CD8-positive, alpha-beta memory T cell (primary cell): ENCODE results near the gene LRGUK. TPM values are rescaled to one million over a fixed set of nuclear protein-coding genes. Genes with fewer than 3 reads are reported as not detected.

Source experiments
- CTCF ChIA-PET: fragments of 350-600 bp; sonication (Branson Sonifier 250); formaldehyde crosslinking; loops from one replicate; lab custom pipeline; 2021; ENCODE audit warnings: antibody characterized with exemption; lab: Charles Lee
- POLR2A ChIA-PET: fragments of 350-600 bp; sonication (Branson Sonifier 250); formaldehyde crosslinking; loops from one replicate; lab custom pipeline; 2021; ENCODE audit warnings: antibody characterized with exemption; lab: Charles Lee
- DNase-seq, 5 donors: peaks; one replicate each; pipeline versions ENCODE4 v3.0.0 to v3.0.0-alpha.2; 2020 to 2022; ENCODE audit warnings: mixed read lengths in 1 of 5
- H3K27ac ChIP-seq: one replicate; pipeline ENCODE4 v1.7.0; 2013; ENCODE audit warnings: low read depth, mild to moderate bottlenecking, low read length, moderate library complexity
- H3K27me3 ChIP-seq: 2 replicates; pipeline ENCODE4 v1.7.0; 2013; ENCODE audit warnings: low read length, mild to moderate bottlenecking; ENCODE audit not compliant: insufficient read depth, poor library complexity, severe bottlenecking
- H3K36me3 ChIP-seq: 2 replicates; pipeline ENCODE4 v1.7.0; 2013; ENCODE audit warnings: mild to moderate bottlenecking, low read length, moderate library complexity; ENCODE audit not compliant: insufficient read depth
- H3K4me1 ChIP-seq: 2 replicates; pipeline ENCODE4 v1.7.0; 2013; ENCODE audit warnings: mild to moderate bottlenecking, low read length, moderate library complexity; ENCODE audit not compliant: insufficient read depth
- H3K4me3 ChIP-seq: 2 replicates; pipeline ENCODE4 v1.7.0; 2013; ENCODE audit warnings: mild to moderate bottlenecking, low read length
- H3K9me3 ChIP-seq: 2 replicates; pipeline ENCODE4 v1.7.0; 2013; ENCODE audit warnings: mild to moderate bottlenecking, low read length
- H3K27ac Mint-ChIP-seq, 8 donors: one replicate each; pipeline ENCODE4 v1.8.0; 2020 to 2021; ENCODE audit warnings: mixed read lengths in 8 of 8, mild to moderate bottlenecking in 6 of 8, inconsistent platforms in 3 of 8, moderate library complexity in 3 of 8
- H3K27me3 Mint-ChIP-seq, 2 donors: one replicate each; pipeline ENCODE4 v1.8.0; 2020 to 2021; ENCODE audit warnings: mixed read lengths in 2 of 2, mild to moderate bottlenecking in 1 of 2, moderate library complexity in 1 of 2
- H3K36me3 Mint-ChIP-seq, 3 donors: one replicate each; pipeline ENCODE4 v1.8.0; 2020 to 2021; ENCODE audit warnings: mixed read lengths in 3 of 3, inconsistent platforms in 1 of 3, mild to moderate bottlenecking in 1 of 3
- H3K4me1 Mint-ChIP-seq, 3 donors: one replicate each; pipeline ENCODE4 v1.8.0; 2020 to 2021; ENCODE audit warnings: mixed read lengths in 3 of 3, inconsistent platforms in 1 of 3, mild to moderate bottlenecking in 1 of 3
- H3K4me3 Mint-ChIP-seq, 7 donors: one replicate each; pipeline ENCODE4 v1.8.0; 2020 to 2021; ENCODE audit warnings: mixed read lengths in 7 of 7, mild to moderate bottlenecking in 6 of 7, moderate library complexity in 4 of 7, inconsistent platforms in 2 of 7
- H3K9me3 Mint-ChIP-seq, 5 donors: one replicate each; pipeline ENCODE4 v1.8.0; 2020 to 2022; ENCODE audit warnings: mixed read lengths in 5 of 5, mild to moderate bottlenecking in 3 of 5, moderate library complexity in 2 of 5, inconsistent platforms in 1 of 5
- polyA plus RNA-seq: library from polyadenylated mRNA; unstranded; fragments of 300-500 nt; fragmentation: Illumina TruSeq; gene quantifications from one replicate; pipeline ENCODE4 v1.2.3, GENCODE V29; 2021
- total RNA-seq, 2 experiments: library from RNA; stranded (reverse); gene quantifications; one replicate each; pipeline ENCODE4 v1.2.3, GENCODE V29; 2021

The LRGUK gene
- total and polyA plus RNA-seq, 3 experiments from 2014 or later, result 0.18 to 0.31 TPM; not detected in 1

DNA sequence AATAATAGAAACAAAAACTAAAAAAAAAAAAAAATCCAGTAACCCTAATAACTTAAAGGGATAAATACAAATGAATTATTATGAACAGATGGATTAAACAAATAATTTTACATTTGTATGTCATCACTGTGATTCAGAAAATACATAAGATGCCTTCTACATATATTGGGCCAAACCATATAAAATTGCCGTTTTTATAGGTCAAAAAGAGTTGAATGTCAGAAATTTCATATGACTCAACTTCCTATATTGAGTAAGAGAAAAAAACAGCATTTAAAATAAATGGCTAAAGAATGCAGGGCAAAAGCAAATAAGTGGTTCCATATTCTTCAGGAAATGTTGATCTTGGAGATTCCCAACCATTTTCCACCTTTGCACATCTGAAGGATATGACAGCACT, 180.2 kb downstream of the LRGUK start:
- CTCF ChIA-PET, result no interaction called here
- Mint-ChIP-seq H3K9me3 (peaks cover 0 to 2% (median 0%) of the 10 kb centered on the region in 5 donors), H3K4me3 (no peak overlapping the region), H3K27ac (no peak overlapping the region), H3K27me3 (no peaks in the 10 kb centered on the region), H3K4me1 (peaks cover 4 to 12% (median 5%) of the 10 kb centered on the region in 3 donors), H3K36me3 (peaks cover 8 to 64% (median 13%) of the 10 kb centered on the region in 3 donors)
- no peaks in the 10 kb centered on the region for H3K4me1 ChIP-seq
- no peak overlapping the region for H3K4me3 ChIP-seq
- no peak overlapping the region for H3K27ac ChIP-seq
- peaks cover 4% of the 10 kb centered on the region for H3K36me3 ChIP-seq
- no peaks in the 10 kb centered on the region for H3K9me3 ChIP-seq
- POLR2A ChIA-PET, result no interaction called here
- DNase-seq, result no peak
- H3K27me3 ChIP-seq, result no peaks in the 10 kb centered on the region

- H3K9me3 Mint-ChIP-seq, result peaks cover 0 to 2% (median 0%) of the 10 kb centered on the region in 5 donors
- H3K36me3 ChIP-seq, result peaks cover 4% of the 10 kb centered on the region
- no peaks in the 10 kb centered on the region for H3K27me3 ChIP-seq
- H3K4me1 ChIP-seq, result no peaks in the 10 kb centered on the region
- H3K27me3 Mint-ChIP-seq, result no peaks in the 10 kb centered on the region
- no peak overlapping the region for H3K27ac ChIP-seq
- POLR2A ChIA-PET, result no interaction called here
- DNase-seq, result no peak
- H3K9me3 ChIP-seq, result no peaks in the 10 kb centered on the region
- H3K4me3 ChIP-seq, result no peak overlapping the region
- CTCF ChIA-PET, result no interaction called here
- H3K27ac Mint-ChIP-seq, result no peak overlapping the region
- peaks cover 4 to 12% (median 5%) of the 10 kb centered on the region in 3 donors for H3K4me1 Mint-ChIP-seq
- peak overlapping the region in 1 of 7 donors; percentile 31 for H3K4me3 Mint-ChIP-seq
- peaks cover 8 to 52% (median 10%) of the 10 kb centered on the region in 3 donors for H3K36me3 Mint-ChIP-seq
These were observed 181.4 kb downstream of the LRGUK start for GRCh38 chr7:134308548-134308947.

- ChIA-PET POLR2A (no interaction called here), CTCF (no interaction called here)
- Histone ChIP-seq H3K27ac (no peak overlapping the region), H3K36me3 (no peaks in the 10 kb centered on the region), H3K4me3 (no peak overlapping the region), H3K4me1 (peaks cover 8% of the 10 kb centered on the region), H3K27me3 (no peaks in the 10 kb centered on the region), H3K9me3 (no peaks in the 10 kb centered on the region)
- H3K27ac Mint-ChIP-seq, result no peak overlapping the region
- peaks cover 0 to 33% (median 2%) of the 10 kb centered on the region in 3 donors for H3K36me3 Mint-ChIP-seq
- H3K4me3 Mint-ChIP-seq, result peak overlapping the region in 1 of 7 donors; percentile 29
- DNase-seq, result no peak
- H3K4me1 Mint-ChIP-seq, result peaks cover 18 to 25% (median 18%) of the 10 kb centered on the region in 3 donors
- no peaks in the 10 kb centered on the region for H3K9me3 Mint-ChIP-seq
- no peaks in the 10 kb centered on the region for H3K27me3 Mint-ChIP-seq
These were observed 184.7 kb downstream of the LRGUK start for GRCh38 chr7:134311807-134312206.

GRCh38 chr7:134312717-134313116, 185.6 kb downstream of the LRGUK start:
- H3K4me1 ChIP-seq, result peaks cover 11% of the 10 kb centered on the region
- Mint-ChIP-seq H3K4me1 (peaks cover 27 to 33% (median 27%) of the 10 kb centered on the region in 3 donors), H3K36me3 (peaks cover 0 to 32% (median 2%) of the 10 kb centered on the region in 3 donors), H3K27ac (no peak overlapping the region), H3K4me3 (no peak overlapping the region), H3K9me3 (no peaks in the 10 kb centered on the region), H3K27me3 (no peaks in the 10 kb centered on the region)
- no peak overlapping the region for H3K4me3 ChIP-seq
- no peak overlapping the region for H3K27ac ChIP-seq
- H3K36me3 ChIP-seq, result no peaks in the 10 kb centered on the region
- DNase-seq, result no peak
- ChIA-PET POLR2A (no interaction called here), CTCF (no interaction called here)
- no peaks in the 10 kb centered on the region for H3K9me3 ChIP-seq
- no peaks in the 10 kb centered on the region for H3K27me3 ChIP-seq

GRCh38 chr7:134313543-134313942, 186.4 kb downstream of the LRGUK start:
- POLR2A ChIA-PET, result no interaction called here
- H3K27ac ChIP-seq, result no peak overlapping the region
- H3K4me3 ChIP-seq, result no peak overlapping the region
- Mint-ChIP-seq H3K36me3 (peaks cover 0 to 28% (median 2%) of the 10 kb centered on the region in 3 donors), H3K4me1 (peaks cover 28 to 35% (median 28%) of the 10 kb centered on the region in 3 donors), H3K9me3 (no peaks in the 10 kb centered on the region), H3K4me3 (no peak overlapping the region), H3K27ac (no peak overlapping the region), H3K27me3 (no peaks in the 10 kb centered on the region)
- H3K36me3 ChIP-seq, result no peaks in the 10 kb centered on the region
- no peaks in the 10 kb centered on the region for H3K27me3 ChIP-seq
- peaks cover 11% of the 10 kb centered on the region for H3K4me1 ChIP-seq
- no peak for DNase-seq
- CTCF ChIA-PET, result no interaction called here
- H3K9me3 ChIP-seq, result no peaks in the 10 kb centered on the region

Other genes starting within 250 kb of the LRGUK start
- 10 to 100 TPM; 18.6 to 20.5 TPM for gene SLC35B4, start 189.6 kb downstream of the LRGUK start, total RNA-seq
- 20.3 TPM for gene SLC35B4, start 189.6 kb downstream of the LRGUK start, polyA plus RNA-seq